HEK293T (cell line): Measurements from ENCODE around the gene DDN.

ENCODE experiments used
- CTCF ChIA-PET: fragments of 350-600 bp; formaldehyde crosslinking; extraction: SDS; loops from one replicate; lab custom pipeline; 2021; ENCODE audit warnings: antibody characterized with exemption, inconsistent platforms; lab: Yijun Ruan, JAX
- POLR2A ChIA-PET: fragments of 350-600 bp; formaldehyde crosslinking; extraction: SDS; loops from one replicate; lab custom pipeline; 2020; ENCODE audit warnings: antibody characterized with exemption, inconsistent platforms; lab: Yijun Ruan, JAX
- DNase-seq: peaks from one replicate; pipeline ENCODE4 v3.0.0; 2012; ENCODE audit warnings: mixed read lengths; ENCODE audit errors: extremely low spot score
- ARNT ChIP-seq: fragments of 450-650 bp; IDR thresholded peaks from 2 replicates; pipeline ENCODE4 v1.6.1; 2017; ENCODE audit warnings: mild to moderate bottlenecking
- BHLHE40 ChIP-seq: fragments of 450-650 bp; IDR thresholded peaks from 2 replicates; pipeline ENCODE4 v1.6.1; 2016; ENCODE audit warnings: mild to moderate bottlenecking, moderate library complexity, borderline replicate concordance
- CTBP1 ChIP-seq: fragments of 450-650 bp; IDR thresholded peaks from 2 replicates; pipeline ENCODE4 v1.6.1; 2016; ENCODE audit warnings: borderline replicate concordance
- ELF4 ChIP-seq: fragments of 450-650 bp; IDR thresholded peaks from 2 replicates; pipeline ENCODE4 v1.6.1; 2017; ENCODE audit warnings: antibody characterized with exemption
- FOXA1 ChIP-seq: fragments of 450-650 bp; IDR thresholded peaks from 2 replicates; pipeline ENCODE4 v1.6.1; 2016; ENCODE audit warnings: mild to moderate bottlenecking
- FOXK2 ChIP-seq: fragments of 450-650 bp; IDR thresholded peaks from 2 replicates; pipeline ENCODE4 v1.6.1; 2016; ENCODE audit warnings: mild to moderate bottlenecking
- FOXM1 ChIP-seq: fragments of 450-650 bp; IDR thresholded peaks from 2 replicates; pipeline ENCODE4 v1.6.1; 2017; ENCODE audit warnings: mild to moderate bottlenecking, borderline replicate concordance
- HDGF ChIP-seq: fragments of 450-650 bp; IDR thresholded peaks from 2 replicates; pipeline ENCODE4 v1.6.1; 2017; ENCODE audit warnings: antibody characterized with exemption, borderline replicate concordance
- L3MBTL2 ChIP-seq: fragments of 450-650 bp; conservative IDR thresholded peaks from 2 replicates; pipeline ENCODE4 v1.6.1; 2016; ENCODE audit warnings: mild to moderate bottlenecking
- LEF1 ChIP-seq: fragments of 450-650 bp; IDR thresholded peaks from 2 replicates; pipeline ENCODE4 v1.6.1; 2017; ENCODE audit warnings: mild to moderate bottlenecking, borderline replicate concordance
- NFRKB ChIP-seq: fragments of 450-650 bp; IDR thresholded peaks from 2 replicates; pipeline ENCODE4 v1.6.1; 2016; ENCODE audit warnings: mild to moderate bottlenecking, moderate library complexity
- PKNOX1 ChIP-seq: fragments of 450-650 bp; IDR thresholded peaks from 2 replicates; pipeline ENCODE4 v1.6.1; 2016
- SP1 ChIP-seq: fragments of 450-650 bp; IDR thresholded peaks from 2 replicates; pipeline ENCODE4 v1.6.1; 2017
- SUZ12 ChIP-seq: fragments of 450-650 bp; IDR thresholded peaks from 2 replicates; pipeline ENCODE4 v1.6.1; 2016; ENCODE audit warnings: mild to moderate bottlenecking
- TARDBP ChIP-seq: fragments of 450-650 bp; IDR thresholded peaks from 2 replicates; pipeline ENCODE4 v1.6.1; 2016

The DDN gene

GRCh38 chr12:49019120-49019430 is 19.9 kb upstream of the DDN start:
- DNase-seq: no peak
- ChIA-PET POLR2A (interaction anchor here (0.9 kb wide), 2 partner anchors 62 to 112 kb away, joined by 3 read pairs; partner anchors contain the start of genes ARF3 and TUBA1B), CTCF (interaction anchor here (1.0 to 1.7 kb wide), 3 partner anchors 11 to 73 kb away, joined by 5 to 8 read pairs (median 7); no protein-coding TSS in a partner anchor)
- TF ChIP-seq L3MBTL2: no peak
- no peak for TF ChIP-seq ELF4
- TF ChIP-seq TARDBP: no peak
- no peak for TF ChIP-seq FOXK2
- TF ChIP-seq HDGF: no peak
- TF ChIP-seq ARNT: no peak
- TF ChIP-seq PKNOX1: no peak
- no peak for TF ChIP-seq LEF1
- TF ChIP-seq FOXA1: no peak
- TF ChIP-seq NFRKB: no peak

DNA sequence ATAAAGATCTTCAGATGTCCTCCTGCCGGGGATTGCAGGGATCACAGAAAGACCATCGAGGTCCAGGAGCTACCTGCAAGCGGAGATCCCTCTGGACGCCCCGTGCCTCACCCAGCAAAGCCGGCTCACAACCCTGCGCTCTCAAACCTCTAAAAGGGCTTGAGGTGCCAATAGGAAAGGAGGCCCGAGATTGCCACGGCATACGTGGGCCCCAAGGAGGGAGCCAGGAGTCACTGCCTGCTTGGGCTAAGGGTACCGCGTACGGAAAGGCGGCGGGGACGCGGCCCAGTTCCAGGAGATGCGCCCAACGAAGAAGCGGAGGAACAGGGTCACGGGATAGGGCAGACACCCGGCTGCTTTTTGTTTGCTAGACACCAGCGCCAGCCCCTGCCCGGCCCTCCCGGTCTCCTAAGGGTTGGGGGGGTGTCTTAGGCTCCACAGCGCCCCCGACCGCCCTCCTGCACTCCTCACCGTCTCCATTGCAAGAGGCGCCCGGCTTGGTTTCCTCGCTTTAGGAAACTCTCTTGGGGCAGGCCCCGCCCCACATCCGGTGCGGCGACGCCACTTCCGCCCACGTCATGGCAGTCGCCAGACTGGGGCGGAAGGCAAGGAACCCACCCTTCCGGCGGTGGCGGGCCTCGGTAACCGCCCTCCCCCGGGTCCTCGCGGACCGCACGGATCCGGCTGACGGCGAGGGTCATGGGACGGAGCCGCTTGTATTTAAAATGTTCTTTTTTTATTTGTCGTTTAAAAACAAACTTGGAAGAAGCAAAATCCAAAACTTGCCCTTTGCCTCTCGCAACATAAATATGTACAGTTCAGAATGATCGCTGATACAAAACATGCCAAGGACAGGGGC is 19.3 kb upstream of the DDN start, which contains the start of gene PRKAG1:
Gene PRKAG1, minus strand, starts transcription at position 516 of the 859 bp plus-strand sequence. Its CDS starts 36 bp downstream, at position 480.
- POLR2A ChIA-PET: interaction anchor here (0.7 to 2.3 kb wide), 9 partner anchors 9 to 61 kb away, joined by 3 to 17 read pairs (median 4); partner anchors contain the start of gene ARF3

GRCh38 chr12:49017891-49018260 is 18.7 kb upstream of the DDN start:
- no peak for DNase-seq
- CTCF ChIA-PET: interaction anchor here (0.6 to 1.1 kb wide), 3 partner anchors 13 to 358 kb away, joined by 3 read pairs; no protein-coding TSS in a partner anchor
- POLR2A ChIA-PET: interaction anchor here (0.7 to 2.3 kb wide), 9 partner anchors 9 to 60 kb away, joined by 3 to 17 read pairs (median 4); partner anchors contain the start of gene ARF3
- TF ChIP-seq SUZ12: no peak

More for the DNA sequence above, 19.3 kb upstream of the DDN start, which contains the start of gene PRKAG1:
- peak; percentile 98 for DNase-seq
- CTCF ChIA-PET: interaction anchor here (0.6 to 1.7 kb wide), 4 partner anchors 11 to 358 kb away, joined by 3 to 8 read pairs (median 3); no protein-coding TSS in a partner anchor
- TF ChIP-seq ELF4: 0 out of 2 replicates have a peak, but pooled peaks have one; percentile 18
- no peak for TF ChIP-seq PKNOX1
- no peak for TF ChIP-seq LEF1
- no peak for TF ChIP-seq HDGF
- TF ChIP-seq L3MBTL2: peak; percentile 47; the same call in 1 of the 2 replicates
- no peak for TF ChIP-seq CTBP1
- TF ChIP-seq NFRKB: no peak
- TF ChIP-seq ARNT: no peak
- no peak for TF ChIP-seq BHLHE40

DNA sequence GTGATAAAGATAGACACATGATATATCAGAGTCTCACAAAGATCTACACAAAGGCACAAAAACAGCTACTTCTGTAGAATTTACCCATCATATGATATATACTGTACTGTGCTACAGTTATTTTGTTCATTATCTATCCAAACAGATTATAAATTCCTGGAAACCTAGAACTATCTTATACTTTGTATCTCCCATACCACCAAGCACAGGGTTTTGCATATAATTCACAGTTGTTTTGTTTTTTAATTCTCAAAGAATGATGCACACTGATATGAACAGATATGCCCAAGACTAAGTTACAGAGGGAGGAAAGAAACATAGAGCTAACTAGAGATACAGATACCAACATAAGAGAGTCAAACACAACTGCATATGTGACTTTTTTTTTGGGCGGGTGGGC is 16.0 kb upstream of the DDN start:
- no peak for DNase-seq

DNA sequence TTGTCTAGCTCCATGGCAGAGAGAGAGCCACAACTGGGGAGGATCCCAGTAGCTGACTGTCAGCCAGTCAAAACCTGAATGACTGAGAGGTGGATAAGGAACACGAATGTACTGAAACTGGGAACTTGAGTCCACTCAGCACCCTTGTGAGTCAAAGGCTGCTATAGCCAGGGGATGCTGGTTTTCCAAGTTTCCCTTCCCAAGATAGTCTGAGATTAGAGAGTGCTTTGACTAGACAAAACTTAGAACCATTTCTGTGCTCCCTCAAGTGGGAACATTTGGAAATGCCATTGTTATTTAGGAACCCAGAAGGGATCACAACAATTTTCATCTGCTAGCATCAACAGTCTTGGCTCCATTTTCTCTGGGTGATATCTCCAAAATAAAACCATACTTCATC is 15.4 kb upstream of the DDN start:
- no peak for DNase-seq
- POLR2A ChIA-PET: interaction anchor here (0.5 to 1.3 kb wide), 5 partner anchors 13 to 118 kb away, joined by 3 to 5 read pairs (median 3); partner anchors contain the start of gene DDN
- CTCF ChIA-PET: interaction anchor here (0.6 to 1.2 kb wide), 2 partner anchors 57 to 121 kb away, joined by 4 read pairs; partner anchors contain the start of gene ARF3
- TF ChIP-seq HDGF: no peak
- no peak for TF ChIP-seq FOXA1

More for the DNA sequence above, 16.0 kb upstream of the DDN start:
- CTCF ChIA-PET: interaction anchor here (0.8 kb wide), 1 partner anchor 27 kb away, joined by 5 read pairs; no protein-coding TSS in a partner anchor
- POLR2A ChIA-PET: interaction anchor here (0.6 kb wide), 1 partner anchor 118 kb away, joined by 3 read pairs; no protein-coding TSS in a partner anchor
- no peak for TF ChIP-seq L3MBTL2
- TF ChIP-seq ARNT: no peak
- TF ChIP-seq NFRKB: no peak
- TF ChIP-seq SUZ12: no peak
- no peak for TF ChIP-seq BHLHE40

GRCh38 chr12:49013428-49013827 is 14.3 kb upstream of the DDN start:
- TF ChIP-seq CTBP1 (no peak), SUZ12 (no peak), ARNT (no peak), BHLHE40 (no peak), L3MBTL2 (no peak), LEF1 (no peak), ELF4 (no peak), HDGF (no peak), TARDBP (no peak), FOXK2 (no peak), FOXA1 (no peak), PKNOX1 (no peak), NFRKB (no peak), SP1 (no peak), FOXM1 (no peak)
- ChIA-PET CTCF (interaction anchor here (1.2 kb wide), 1 partner anchor 25 kb away, joined by 3 read pairs; no protein-coding TSS in a partner anchor), POLR2A (interaction anchor here (1.3 kb wide), 1 partner anchor 14 kb away, joined by 5 read pairs; the partner anchor contains the start of gene DDN)
- DNase-seq: no peak
